Large intestine (tissue), 3 donors: ENCODE data around the gene PACSIN2. TPM values are rescaled to one million over a fixed set of nuclear protein-coding genes. Genes with fewer than 3 reads are reported as not detected.
"Not testable (repeated sequence)": the region's sequence is repeated elsewhere in the genome, so short reads cannot be mapped to it uniquely, and the experiment has no call there.

Experiments
- DNase-seq, 2 donors: peaks; one replicate each; pipeline versions ENCODE4 v3.0.0 to v3.0.0-alpha.2; 2013
- H3K27ac ChIP-seq: one replicate; pipeline ENCODE4 v1.5.1; 2013; ENCODE audit warnings: low read length
- H3K27me3 ChIP-seq: 2 replicates; pipeline ENCODE4 v1.6.1; 2013; ENCODE audit warnings: low read length; ENCODE audit not compliant: control insufficient read depth, insufficient read depth
- H3K36me3 ChIP-seq: 2 replicates; pipeline ENCODE4 v1.6.1; 2013; ENCODE audit warnings: low read length; ENCODE audit not compliant: control insufficient read depth, insufficient read depth
- H3K4me1 ChIP-seq: one replicate; pipeline ENCODE4 v1.6.1; 2013; ENCODE audit warnings: low read length; ENCODE audit not compliant: control insufficient read depth, insufficient read depth
- H3K4me3 ChIP-seq: one replicate; pipeline ENCODE4 v1.5.1; 2013; ENCODE audit warnings: low read length
- H3K9me3 ChIP-seq: one replicate; pipeline ENCODE4 v1.6.1; 2013; ENCODE audit warnings: mild to moderate bottlenecking, low read depth, low read length, moderate library complexity; ENCODE audit not compliant: control insufficient read depth
- WGBS: methylation state at CpG from one replicate; pipeline ENCODE4 v1.1.5; 2013; ENCODE audit warnings: low lambda C conversion rate; ENCODE audit not compliant: insufficient coverage; 5-methylcytosine and 5-hydroxymethylcytosine counted together
- polyA plus RNA-seq: library from polyadenylated mRNA; unstranded; fragments of 120-200 nt; gene quantifications from one replicate; pipeline ENCODE4 v1.2.1, GENCODE V29; 2013

Gene PACSIN2
- polyA plus RNA-seq, 1 donor: 51.5 TPM

DNA sequence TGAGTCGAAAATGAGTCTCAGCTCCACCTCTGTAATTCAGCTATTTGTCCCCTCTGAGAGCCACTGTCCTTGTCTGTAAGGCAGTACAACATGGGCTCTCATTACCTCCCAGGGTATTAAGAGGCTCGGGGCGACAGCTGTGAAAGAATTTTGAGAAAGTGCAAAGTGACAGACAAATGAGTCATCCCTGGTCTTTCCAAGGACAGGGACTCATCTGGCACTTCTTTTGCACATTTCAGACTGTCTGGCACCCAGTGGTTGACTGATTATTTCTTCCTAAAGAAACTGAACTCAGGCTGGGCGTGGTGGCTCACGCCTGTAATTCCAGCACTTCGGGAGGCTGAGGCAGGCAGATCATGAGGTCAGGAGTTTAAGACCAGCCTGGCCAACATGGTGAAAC lies 95.8 kb downstream of the PACSIN2 start:
- DNase-seq: no peak
- no peaks in the 10 kb centered on the region for H3K27me3 ChIP-seq
- peaks cover 17% of the 10 kb centered on the region for H3K4me1 ChIP-seq
- H3K4me3 ChIP-seq: no peak overlapping the region
- H3K27ac ChIP-seq: no peak overlapping the region
- H3K36me3 ChIP-seq: no peaks in the 10 kb centered on the region
- no peaks in the 10 kb centered on the region for H3K9me3 ChIP-seq
- WGBS: no CpG with 5 or more reads among the region's 6 CpGs

DNA sequence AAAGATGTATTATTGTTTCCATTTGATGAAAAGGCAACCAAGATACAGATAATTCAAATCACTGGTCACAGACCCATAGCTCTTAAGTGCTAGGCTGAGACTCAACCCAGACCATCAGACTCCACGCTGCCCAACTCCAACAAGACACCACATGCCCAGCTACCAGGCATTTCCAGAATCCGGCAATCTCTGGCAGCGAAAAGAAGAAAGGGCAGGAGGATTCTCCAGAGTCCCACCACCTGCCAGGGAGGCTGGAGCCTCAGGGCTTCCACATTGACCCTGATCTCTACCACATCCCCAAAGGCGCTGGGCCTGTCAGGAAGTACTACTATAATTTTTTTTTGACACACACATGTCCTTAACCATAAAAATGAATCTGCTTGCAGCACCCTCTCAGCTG lies 96.4 kb downstream of the PACSIN2 start:
- no peaks in the 10 kb centered on the region for H3K9me3 ChIP-seq
- H3K27ac ChIP-seq: no peak overlapping the region
- H3K4me1 ChIP-seq: peaks cover 23% of the 10 kb centered on the region
- no peaks in the 10 kb centered on the region for H3K27me3 ChIP-seq
- no peaks in the 10 kb centered on the region for H3K36me3 ChIP-seq
- no CpG with 5 or more reads among the region's 4 CpGs for WGBS
- no peak for DNase-seq
- H3K4me3 ChIP-seq: no peak overlapping the region

DNA sequence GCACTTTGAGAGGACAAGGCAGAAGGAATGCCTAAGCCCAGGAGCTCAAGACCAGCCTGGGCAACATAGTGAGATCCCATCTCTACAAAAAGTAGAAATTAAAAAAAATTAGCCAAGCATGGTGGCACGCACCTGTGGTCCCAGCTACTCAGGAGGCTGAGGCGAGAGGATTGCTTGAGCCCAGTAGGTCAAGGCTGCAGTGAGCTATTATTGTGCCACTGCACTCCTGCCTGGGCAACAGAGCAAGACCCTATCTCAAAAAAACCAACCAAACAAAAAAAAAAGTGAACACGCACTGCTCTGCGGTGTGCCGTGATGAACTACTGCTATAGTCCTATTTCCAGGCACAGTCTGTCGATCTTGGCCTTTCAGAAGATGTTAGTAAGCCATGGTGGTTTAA lies 97.6 kb downstream of the PACSIN2 start:
- DNase-seq, H3K27me3 ChIP-seq, H3K9me3 ChIP-seq, H3K4me3 ChIP-seq, H3K36me3 ChIP-seq, H3K27ac ChIP-seq: not testable (repeated sequence)
- H3K4me1 ChIP-seq: peaks cover 20% of the 10 kb centered on the region
- 100% methylated on average over 1 of the region's 6 CpGs for WGBS

DNA sequence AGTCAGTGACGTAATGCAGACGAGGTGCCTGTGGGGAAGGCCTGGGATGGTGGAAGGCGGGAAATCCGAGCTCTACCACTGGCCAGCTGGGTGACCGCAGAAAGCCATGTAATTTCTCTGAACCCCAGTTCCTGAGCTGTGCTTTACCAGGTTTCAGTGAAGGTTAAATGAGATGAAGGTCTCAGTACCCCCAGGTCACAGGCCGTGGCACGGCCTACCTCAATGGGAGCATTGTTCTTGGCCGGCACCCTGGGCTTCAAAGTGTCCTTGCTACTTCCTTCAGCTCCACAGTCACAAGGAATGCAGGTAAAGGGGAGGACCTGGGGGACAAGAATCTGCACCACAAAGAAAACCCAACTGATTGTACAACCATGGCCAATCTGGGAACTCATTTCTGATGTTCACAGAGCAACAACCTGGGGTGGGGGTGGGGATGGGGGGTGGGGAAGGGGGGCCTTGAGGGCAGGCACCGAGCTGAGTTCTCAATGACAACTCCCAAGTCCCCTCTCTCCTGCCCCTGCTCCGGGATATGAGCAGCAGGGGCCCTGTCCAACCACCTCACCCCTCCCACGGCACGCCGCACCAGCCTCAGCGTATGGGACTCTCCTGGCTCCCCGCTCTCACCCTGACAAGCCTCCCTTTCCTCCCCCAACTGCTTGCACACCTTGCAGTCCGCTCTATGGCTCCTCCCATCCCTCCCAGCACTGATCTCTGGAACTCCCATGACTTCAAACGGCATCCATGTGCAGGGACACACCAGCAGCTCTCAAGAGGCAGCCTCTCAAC lies 98.8 kb downstream of the PACSIN2 start:
- peaks cover 18% of the 10 kb centered on the region for H3K4me1 ChIP-seq
- no peaks in the 10 kb centered on the region for H3K27me3 ChIP-seq
- peak; percentile 58 to 72 for DNase-seq
- no peaks in the 10 kb centered on the region for H3K9me3 ChIP-seq
- 82% methylated on average over 3 of the region's 17 CpGs for WGBS
- H3K4me3 ChIP-seq: no peak overlapping the region
- no peak overlapping the region for H3K27ac ChIP-seq
- H3K36me3 ChIP-seq: peaks cover 6% of the 10 kb centered on the region

DNA sequence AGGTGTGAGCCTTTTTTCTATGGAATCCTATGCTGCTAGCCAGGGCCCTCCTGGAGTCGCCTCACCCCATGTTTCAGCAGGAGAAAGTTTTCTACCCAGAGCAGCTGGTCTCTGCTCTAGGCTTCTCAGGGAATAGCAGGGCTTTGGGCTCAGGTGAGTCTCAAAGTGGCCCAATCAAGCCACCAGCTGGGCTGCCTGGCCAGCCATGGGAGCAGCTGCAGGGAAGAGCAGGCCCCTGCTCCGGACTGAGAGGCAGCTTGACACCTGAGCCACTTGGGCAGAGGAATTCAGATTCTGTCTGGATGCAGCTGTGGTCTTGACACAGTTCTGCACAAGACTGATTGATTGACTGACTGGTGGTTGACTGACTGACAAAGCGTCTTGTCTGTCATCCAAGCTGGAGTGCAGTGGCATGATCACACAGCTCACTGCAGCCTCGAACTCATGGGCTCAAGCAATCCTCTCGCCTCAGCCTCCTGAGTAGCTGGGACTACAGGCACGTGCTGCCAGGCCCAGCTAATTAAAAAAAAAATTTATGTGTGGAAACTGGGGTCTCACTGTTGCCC lies 100.4 kb downstream of the PACSIN2 start:
- no peak for DNase-seq
- Histone ChIP-seq H3K27me3 (no peaks in the 10 kb centered on the region), H3K27ac (no peak overlapping the region), H3K36me3 (peaks cover 16% of the 10 kb centered on the region), H3K9me3 (no peaks in the 10 kb centered on the region), H3K4me3 (no peak overlapping the region), H3K4me1 (peaks cover 18% of the 10 kb centered on the region)
- no CpG with 5 or more reads among the region's 6 CpGs for WGBS

DNA sequence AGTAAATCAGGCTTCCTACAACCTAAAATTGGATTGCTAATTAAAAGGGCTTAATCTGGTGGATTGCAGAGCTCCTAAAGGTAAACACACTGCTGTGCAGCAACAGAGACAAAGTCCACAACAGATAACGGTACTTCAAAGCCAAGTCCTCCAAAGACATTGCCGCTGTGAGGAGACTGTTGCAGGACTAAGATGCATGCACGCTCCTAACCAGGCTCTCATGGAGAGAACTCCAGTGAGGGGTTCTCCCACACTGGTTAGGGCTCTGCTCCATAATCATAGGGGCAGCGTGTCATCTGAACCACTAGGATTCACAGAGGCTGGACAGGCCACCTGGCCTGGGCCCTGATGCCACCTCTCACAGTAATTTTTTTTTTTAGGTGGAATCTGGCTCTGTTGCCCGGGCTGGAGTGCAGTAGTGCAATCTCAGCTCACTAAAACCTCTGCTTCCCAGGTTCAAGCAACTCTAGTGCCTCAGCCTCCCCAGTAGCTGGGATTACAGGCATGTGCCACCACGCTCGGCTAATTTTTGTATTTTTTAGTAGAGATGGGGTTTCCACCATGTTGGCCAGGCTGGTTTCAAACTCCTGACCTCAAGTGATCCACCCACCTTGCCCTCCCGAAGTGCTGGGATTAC lies 101.0 kb downstream of the PACSIN2 start:
- no peaks in the 10 kb centered on the region for H3K27me3 ChIP-seq
- H3K27ac ChIP-seq: no peak overlapping the region
- peak; percentile 88 to 90 for DNase-seq
- WGBS: no CpG with 5 or more reads among the region's 8 CpGs
- no peaks in the 10 kb centered on the region for H3K9me3 ChIP-seq
- peaks cover 22% of the 10 kb centered on the region for H3K36me3 ChIP-seq
- no peak overlapping the region for H3K4me3 ChIP-seq
- peaks cover 18% of the 10 kb centered on the region for H3K4me1 ChIP-seq

DNA sequence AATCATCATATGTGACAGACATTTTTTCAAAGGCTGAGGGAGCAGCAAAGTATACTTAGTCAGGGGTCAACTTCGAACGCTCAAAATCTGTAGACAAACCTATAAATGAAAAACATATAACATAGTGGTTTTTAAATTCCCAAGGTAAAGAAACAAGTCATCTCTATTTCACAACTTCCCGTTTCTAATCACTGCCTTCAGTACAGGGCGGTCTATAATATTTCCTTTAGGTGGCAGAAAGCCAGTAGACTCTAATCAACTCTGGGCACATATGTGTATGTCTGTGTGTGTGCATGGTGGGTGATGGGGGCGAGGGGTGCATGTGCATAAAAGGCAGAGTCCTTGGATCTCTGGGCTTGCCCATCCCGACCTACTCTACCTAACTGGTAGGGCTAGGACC lies 102.9 kb downstream of the PACSIN2 start:
- no peak overlapping the region for H3K27ac ChIP-seq
- H3K4me3 ChIP-seq: no peak overlapping the region
- no peaks in the 10 kb centered on the region for H3K9me3 ChIP-seq
- peaks cover 18% of the 10 kb centered on the region for H3K4me1 ChIP-seq
- no CpG with 5 or more reads among the region's 6 CpGs for WGBS
- DNase-seq: no peak
- peaks cover 38% of the 10 kb centered on the region for H3K36me3 ChIP-seq
- no peaks in the 10 kb centered on the region for H3K27me3 ChIP-seq

DNA sequence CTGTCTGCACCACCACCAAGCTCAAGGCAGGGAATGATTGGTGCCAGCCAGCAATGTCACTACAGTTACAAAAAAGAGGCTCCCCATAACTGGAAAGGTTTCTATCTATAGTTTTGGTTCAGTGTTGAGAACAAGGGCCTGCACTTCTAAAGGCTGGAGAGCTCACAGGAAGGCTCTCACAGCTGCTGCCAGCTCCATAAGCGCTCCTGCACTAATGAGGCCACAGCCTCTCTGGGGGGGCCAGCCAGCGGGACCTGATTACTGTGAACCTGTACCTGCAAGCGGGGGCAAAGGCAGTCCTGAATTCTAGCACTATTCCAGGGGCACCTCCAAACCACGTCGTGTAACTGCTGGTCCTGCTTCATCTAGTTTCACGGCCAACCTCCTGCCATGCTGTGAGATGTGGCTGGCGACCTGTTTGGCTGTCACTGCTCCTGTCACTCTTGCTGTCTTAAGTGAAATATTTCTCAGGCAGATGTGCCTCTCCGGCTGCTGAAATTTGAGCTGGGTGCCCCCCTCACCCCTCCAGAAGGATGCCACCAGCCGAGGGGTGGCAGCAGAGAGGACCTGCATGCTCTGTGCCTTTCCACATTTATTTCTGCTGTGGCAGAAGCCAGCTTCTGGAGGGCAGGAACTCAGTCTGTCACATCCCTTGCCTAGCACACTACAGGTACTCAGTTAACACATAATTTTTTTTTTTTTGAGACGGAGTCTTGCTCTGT lies 104.6 kb downstream of the PACSIN2 start:
- peaks cover 11% of the 10 kb centered on the region for H3K4me1 ChIP-seq

DNA sequence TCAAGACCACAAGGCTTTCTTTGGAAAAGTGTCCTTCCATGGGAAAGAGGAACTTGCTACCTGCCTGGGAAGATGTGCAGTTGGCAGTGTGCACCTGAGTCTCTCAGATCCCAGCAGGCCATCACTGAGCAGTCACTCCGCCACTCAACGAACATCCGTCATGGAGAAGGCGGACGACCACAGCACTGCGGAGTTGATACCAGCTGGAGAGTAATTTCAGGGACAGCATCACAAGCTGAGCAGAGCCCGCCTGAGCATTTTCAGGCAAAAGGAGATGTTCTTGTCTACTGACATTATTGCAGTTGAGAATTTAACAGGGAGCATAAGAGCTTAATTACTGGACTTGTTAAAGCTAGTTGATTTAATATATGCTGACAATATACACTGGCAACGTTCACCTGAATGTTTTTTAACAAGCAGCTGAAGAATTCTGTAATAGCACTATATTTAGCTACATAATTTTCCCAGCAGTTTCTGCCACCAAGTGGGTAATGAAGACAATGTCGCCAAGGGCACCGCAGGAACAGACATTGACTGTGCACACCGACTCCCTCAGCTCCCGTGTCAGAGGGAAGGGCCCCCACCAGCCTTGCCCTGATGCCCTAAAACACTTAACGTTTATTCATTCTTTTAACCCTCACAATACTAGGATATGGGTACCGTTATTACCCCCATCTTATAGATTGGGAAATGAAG lies 105.4 kb downstream of the PACSIN2 start:
- peaks cover 42% of the 10 kb centered on the region for H3K36me3 ChIP-seq
- no peaks in the 10 kb centered on the region for H3K27me3 ChIP-seq
- H3K4me1 ChIP-seq: peaks cover 10% of the 10 kb centered on the region
- H3K27ac ChIP-seq: no peak overlapping the region
- H3K9me3 ChIP-seq: no peaks in the 10 kb centered on the region
- no peak for DNase-seq
- H3K4me3 ChIP-seq: no peak overlapping the region
- no CpG with 5 or more reads among the region's 14 CpGs for WGBS

More for the DNA sequence above, 104.6 kb downstream of the PACSIN2 start:
- peaks cover 40% of the 10 kb centered on the region for H3K36me3 ChIP-seq
- no peaks in the 10 kb centered on the region for H3K27me3 ChIP-seq
- no peak overlapping the region for H3K4me3 ChIP-seq
- no peaks in the 10 kb centered on the region for H3K9me3 ChIP-seq
- no peak overlapping the region for H3K27ac ChIP-seq
- WGBS: no CpG with 5 or more reads among the region's 10 CpGs
- DNase-seq: no peak

DNA sequence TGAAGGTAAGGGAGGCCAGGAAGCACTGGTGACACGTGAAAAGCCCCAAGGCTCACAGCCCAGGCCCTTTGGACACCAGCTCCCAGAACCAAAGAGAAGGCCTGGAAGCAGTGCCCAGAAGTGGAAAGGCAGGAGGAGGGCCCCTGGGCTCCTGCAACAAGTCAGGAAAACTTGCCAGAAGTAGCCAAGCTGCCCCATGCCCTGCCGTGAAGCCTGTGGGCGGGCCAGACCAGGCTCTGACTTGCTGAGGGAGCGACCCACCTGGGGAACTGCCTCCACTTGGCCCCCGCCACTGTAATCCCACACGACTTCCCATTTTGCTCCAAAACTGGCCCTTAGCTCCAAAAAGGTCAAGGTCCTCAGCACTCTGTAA lies 106.6 kb downstream of the PACSIN2 start:
- Histone ChIP-seq H3K4me1 (no peaks in the 10 kb centered on the region), H3K9me3 (no peaks in the 10 kb centered on the region), H3K27me3 (no peaks in the 10 kb centered on the region), H3K27ac (no peak overlapping the region), H3K4me3 (no peak overlapping the region), H3K36me3 (peaks cover 48% of the 10 kb centered on the region)
- no peak for DNase-seq
- no CpG with 5 or more reads among the region's 6 CpGs for WGBS
